Calu3 (cell line): ENCODE data around the gene SCLT1. TPM values are rescaled to one million over a fixed set of nuclear protein-coding genes. Genes with fewer than 3 reads are reported as not detected.

Experiments
- BruUV-seq: library from RNA; stranded (reverse); fragments of 400-500 nt; replicated peaks from 2 replicates; lab custom pipeline; 2021; lab: Mats Ljungman, UMichigan
- CTCF ChIA-PET: fragments of 300-600 bp; sonication (Branson Sonifier 250); formaldehyde crosslinking; loops from one replicate; lab custom pipeline; 2022; ENCODE audit warnings: antibody characterized with exemption; lab: Charles Lee
- DNase-seq: peaks from one replicate; pipeline ENCODE4 v3.0.0; 2022
- H3K27ac Mint-ChIP-seq: one replicate; pipeline ENCODE4 v1.8.0; 2022; ENCODE audit warnings: mixed read lengths; ENCODE audit not compliant: unreplicated experiment
- H3K27me3 Mint-ChIP-seq: one replicate; pipeline ENCODE4 v1.8.0; 2022; ENCODE audit warnings: mixed read lengths; ENCODE audit not compliant: unreplicated experiment
- H3K36me3 Mint-ChIP-seq: one replicate; pipeline ENCODE4 v1.8.0; 2022; ENCODE audit warnings: mild to moderate bottlenecking, moderate library complexity, mixed read lengths; ENCODE audit not compliant: insufficient read depth, unreplicated experiment
- H3K4me1 Mint-ChIP-seq: one replicate; pipeline ENCODE4 v1.8.0; 2022; ENCODE audit warnings: mild to moderate bottlenecking, low read depth, mixed read lengths; ENCODE audit not compliant: unreplicated experiment
- H3K4me3 Mint-ChIP-seq: one replicate; pipeline ENCODE4 v1.8.0; 2022; ENCODE audit warnings: mild to moderate bottlenecking, low read depth, moderate library complexity, mixed read lengths; ENCODE audit not compliant: unreplicated experiment
- H3K9me3 Mint-ChIP-seq: one replicate; pipeline ENCODE4 v1.8.0; 2022; ENCODE audit warnings: low read depth, mixed read lengths; ENCODE audit not compliant: unreplicated experiment
- CTCF ChIP-seq: fragments of 200-600 bp; IDR thresholded peaks from one replicate; pipeline ENCODE4 v1.8.0; 2022; ENCODE audit warnings: antibody characterized with exemption; ENCODE audit not compliant: unreplicated experiment
- intact Hi-C: fragments of 100-400 bp; cut with micrococcal nuclease; formaldehyde crosslinking; loops from one replicate; pipeline ENCODE4 v1.10.0; 2022; ENCODE audit not compliant: unreplicated experiment
- total RNA-seq: library from RNA; stranded (reverse); gene quantifications from 2 replicates; pipeline ENCODE4 v1.2.3, GENCODE V29; 2022

SCLT1 gene
- total RNA-seq, 1 experiment from 2014 or later, result 21.4 TPM

DNA sequence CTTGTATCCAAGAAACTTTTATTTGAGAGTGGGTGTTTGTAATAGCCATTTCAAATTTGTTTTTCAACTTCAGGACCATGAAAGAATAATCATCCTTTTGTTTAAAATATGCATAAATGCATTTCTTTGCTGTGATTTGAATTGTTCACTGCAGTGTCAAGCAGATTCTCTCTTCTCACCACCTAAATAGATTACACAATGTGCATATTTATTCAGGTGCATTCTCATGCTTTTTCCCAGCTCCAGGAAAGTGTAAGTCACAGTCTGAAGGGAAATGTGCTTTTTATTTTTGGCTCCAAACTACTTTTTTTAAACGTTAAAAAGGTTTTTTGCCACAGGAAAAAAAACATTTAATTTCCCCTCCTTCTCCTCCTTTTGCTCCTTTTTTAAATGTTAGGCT is 20.1 kb upstream of the SCLT1 start:
- intact Hi-C loops, result no loop called here
- Mint-ChIP-seq H3K4me1 (no peaks in the 10 kb centered on the region), H3K36me3 (no peaks in the 10 kb centered on the region), H3K9me3 (no peaks in the 10 kb centered on the region), H3K27me3 (no peaks in the 10 kb centered on the region), H3K27ac (no peak overlapping the region), H3K4me3 (no peak overlapping the region)
- no TSS peak for BruUV-seq
- DNase-seq, result no peak
- no peak for TF ChIP-seq CTCF
- CTCF ChIA-PET, result no interaction called here

- H3K27ac Mint-ChIP-seq, result no peak overlapping the region
- no peaks in the 10 kb centered on the region for H3K4me1 Mint-ChIP-seq
- H3K4me3 Mint-ChIP-seq, result no peak overlapping the region
- TF ChIP-seq CTCF, result no peak
- CTCF ChIA-PET, result interaction anchor here (0.6 kb wide), 1 partner anchor 110 kb away, joined by 3 read pairs; no protein-coding TSS in a partner anchor
- intact Hi-C loops, result no loop called here
- H3K36me3 Mint-ChIP-seq, result no peaks in the 10 kb centered on the region
- no peaks in the 10 kb centered on the region for H3K9me3 Mint-ChIP-seq
- BruUV-seq, result no TSS peak
- no peak for DNase-seq
- H3K27me3 Mint-ChIP-seq, result no peaks in the 10 kb centered on the region
Measured at GRCh38 chr4:129111919-129112318, 18.6 kb upstream of the SCLT1 start.

- Mint-ChIP-seq H3K4me3 (no peak overlapping the region), H3K27me3 (no peaks in the 10 kb centered on the region), H3K27ac (no peak overlapping the region), H3K9me3 (no peaks in the 10 kb centered on the region), H3K36me3 (no peaks in the 10 kb centered on the region), H3K4me1 (no peaks in the 10 kb centered on the region)
- no peak for TF ChIP-seq CTCF
- CTCF ChIA-PET, result no interaction called here
- intact Hi-C loops, result no loop called here
- no TSS peak for BruUV-seq
- DNase-seq, result no peak
Measured at GRCh38 chr4:129110931-129111330, 17.6 kb upstream of the SCLT1 start.

DNA sequence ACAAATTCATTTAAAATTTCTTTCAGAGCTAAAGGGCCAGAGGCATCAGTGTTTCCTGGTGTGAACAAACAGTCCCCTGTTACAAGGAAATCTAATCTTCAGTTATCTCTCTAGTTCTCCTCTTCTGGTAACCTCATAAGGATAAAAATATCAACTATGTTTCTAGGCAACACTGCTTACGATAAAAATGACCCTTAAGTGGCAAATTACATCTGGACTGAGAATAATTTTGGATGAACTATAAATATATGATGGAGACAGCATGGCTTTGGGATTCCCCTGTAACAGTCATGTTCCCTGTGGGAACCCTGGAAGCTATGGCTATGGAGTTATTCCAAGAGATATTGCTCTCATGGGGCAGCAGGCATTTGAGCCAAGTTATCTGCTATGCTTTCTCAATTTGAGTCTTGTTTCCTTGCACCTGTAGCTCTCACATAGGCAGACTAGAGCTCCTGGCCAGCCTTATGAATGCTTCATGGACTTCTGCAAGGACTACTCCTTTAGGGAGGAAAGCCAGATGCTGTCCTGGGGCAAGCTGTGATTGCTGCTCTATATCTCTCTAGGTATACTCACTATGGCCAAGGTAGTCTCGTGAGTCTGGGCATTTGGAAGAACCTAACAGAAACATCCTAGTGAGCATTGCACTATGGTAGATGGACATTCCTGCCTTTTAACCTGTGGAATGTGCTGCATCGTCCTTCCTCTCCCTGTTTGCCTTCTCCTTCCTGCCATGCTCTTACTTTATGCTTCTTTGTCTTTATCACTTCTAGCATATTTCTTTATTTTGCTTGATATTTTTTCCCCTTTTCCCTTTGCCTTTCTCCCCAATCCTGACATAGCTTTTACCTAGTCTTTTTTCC is 16.9 kb upstream of the SCLT1 start:
- Mint-ChIP-seq H3K4me1 (no peaks in the 10 kb centered on the region), H3K27ac (no peak overlapping the region), H3K36me3 (no peaks in the 10 kb centered on the region), H3K4me3 (no peak overlapping the region), H3K27me3 (no peaks in the 10 kb centered on the region), H3K9me3 (no peaks in the 10 kb centered on the region)
- TF ChIP-seq CTCF, result no peak
- CTCF ChIA-PET, result interaction anchor here (0.6 kb wide), 1 partner anchor 367 kb away, joined by 3 read pairs; no protein-coding TSS in a partner anchor
- DNase-seq, result no peak
- BruUV-seq, result no TSS peak
- intact Hi-C loops, result no loop called here
